Measurements from ENCODE around the gene CBLC.

GRCh38 chr19:44811122-44811419 is 33.4 kb downstream of the CBLC start:
- no peak for TF ChIP-seq CTCF (IDR thresholded peaks at IDR 0.05)
- no peak for TF ChIP-seq POLR2A (IDR thresholded peaks at IDR 0.05)
